Neural cell (in vitro differentiated cells): ENCODE measurements around the gene CDKL4.

Experiments used
- MXI1 ChIP-seq: fragments of 450-650 bp; conservative IDR thresholded peaks from 2 replicates; pipeline ENCODE4 v1.6.1; 2014; ENCODE audit warnings: antibody characterized with exemption, mild to moderate bottlenecking; ENCODE audit not compliant: poor library complexity, severe bottlenecking
- RAD21 ChIP-seq: fragments of 450-650 bp; conservative IDR thresholded peaks from 2 replicates; pipeline ENCODE4 v1.6.1; 2014; ENCODE audit warnings: antibody characterized with exemption, mild to moderate bottlenecking, moderate library complexity
- TF ChIP-seq, protein P1 (sequence below): fragments of 450-650 bp; IDR thresholded peaks from 2 replicates; pipeline ENCODE4 v1.5.1; 2014; ENCODE audit warnings: antibody characterized with exemption, mild to moderate bottlenecking, moderate library complexity; ENCODE audit not compliant: poor library complexity, severe bottlenecking

DNA sequence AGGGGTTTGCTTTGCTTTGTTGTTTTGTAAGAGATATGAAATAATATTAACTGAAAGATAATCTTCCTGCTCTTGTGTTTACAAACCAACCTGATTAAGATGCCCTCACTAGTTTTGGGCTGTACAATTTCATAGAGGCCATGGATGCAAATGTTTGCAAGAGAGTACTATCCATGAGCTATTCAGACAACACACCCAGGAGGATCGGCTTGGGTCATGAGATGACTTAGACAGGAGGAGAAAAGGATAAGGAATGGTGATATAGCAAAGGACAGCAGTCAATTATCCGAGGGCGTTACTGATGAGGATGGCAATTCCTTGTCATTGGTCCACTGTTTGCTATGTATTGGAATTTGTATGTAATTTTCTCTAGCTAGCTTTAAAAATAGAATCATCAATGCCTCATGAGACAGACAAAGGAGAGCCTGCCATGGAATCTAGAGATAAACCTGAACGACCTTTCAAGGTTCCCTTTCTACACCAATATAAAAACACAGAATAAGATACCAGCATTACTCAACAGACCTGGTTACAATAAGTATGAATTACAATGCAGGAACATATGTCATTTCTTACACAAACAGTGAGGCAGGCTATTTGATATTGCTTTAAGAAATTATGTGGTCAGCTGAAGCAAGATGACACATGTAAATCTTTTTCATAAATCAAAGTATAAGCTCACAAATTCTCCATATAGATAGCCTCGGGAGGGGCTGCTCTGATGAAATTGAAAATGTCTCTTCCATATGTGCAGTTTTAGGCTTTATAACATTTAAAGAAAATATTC, 68.6 kb downstream of the CDKL4 start:
- TF ChIP-seq, protein P1, sequence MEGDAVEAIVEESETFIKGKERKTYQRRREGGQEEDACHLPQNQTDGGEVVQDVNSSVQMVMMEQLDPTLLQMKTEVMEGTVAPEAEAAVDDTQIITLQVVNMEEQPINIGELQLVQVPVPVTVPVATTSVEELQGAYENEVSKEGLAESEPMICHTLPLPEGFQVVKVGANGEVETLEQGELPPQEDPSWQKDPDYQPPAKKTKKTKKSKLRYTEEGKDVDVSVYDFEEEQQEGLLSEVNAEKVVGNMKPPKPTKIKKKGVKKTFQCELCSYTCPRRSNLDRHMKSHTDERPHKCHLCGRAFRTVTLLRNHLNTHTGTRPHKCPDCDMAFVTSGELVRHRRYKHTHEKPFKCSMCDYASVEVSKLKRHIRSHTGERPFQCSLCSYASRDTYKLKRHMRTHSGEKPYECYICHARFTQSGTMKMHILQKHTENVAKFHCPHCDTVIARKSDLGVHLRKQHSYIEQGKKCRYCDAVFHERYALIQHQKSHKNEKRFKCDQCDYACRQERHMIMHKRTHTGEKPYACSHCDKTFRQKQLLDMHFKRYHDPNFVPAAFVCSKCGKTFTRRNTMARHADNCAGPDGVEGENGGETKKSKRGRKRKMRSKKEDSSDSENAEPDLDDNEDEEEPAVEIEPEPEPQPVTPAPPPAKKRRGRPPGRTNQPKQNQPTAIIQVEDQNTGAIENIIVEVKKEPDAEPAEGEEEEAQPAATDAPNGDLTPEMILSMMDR, result no peak
- TF ChIP-seq RAD21 (no peak), MXI1 (no peak)
